ENCODE data around the gene FGF12. TPM values are rescaled to one million over a fixed set of nuclear protein-coding genes. Genes with fewer than 3 reads are reported as not detected.

Gene FGF12
- total and polyA plus RNA-seq, 2 of the 13 experiments (the other 11 are each of a cell fraction or from before 2014, with no cell fraction given): 0.07 TPM; not detected in 1

DNA sequence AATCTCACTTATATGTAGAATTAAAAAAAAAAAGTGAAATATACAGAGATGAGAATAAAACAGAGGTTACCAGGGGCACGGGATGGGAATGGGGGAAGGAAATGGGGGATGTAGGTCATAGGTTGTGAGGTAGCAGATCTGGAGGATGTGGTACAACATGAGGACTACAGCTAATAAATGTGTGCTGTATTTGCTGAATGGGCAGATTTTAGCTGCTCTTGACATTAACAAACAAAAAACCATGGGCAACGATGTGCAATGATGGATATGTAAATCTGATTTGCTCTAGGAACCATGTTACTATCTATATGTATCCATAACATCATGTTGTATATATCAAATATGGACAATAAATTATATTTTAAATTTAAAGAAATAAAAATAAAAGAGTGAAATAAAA lies 87.4 kb downstream of the FGF12 start:
- Histone ChIP-seq H3K4me1 (ENCODE audit: insufficient read depth, low read length) (no peaks in the 10 kb centered on the region), H2AFZ (ENCODE audit: low read length) (no peak overlapping the region), H3K27me3 (ENCODE audit: control insufficient read depth in 1 of 2, insufficient read depth in 2 of 2, low read length in 2 of 2) (no peaks in the 10 kb centered on the region), H3K36me3 (replicated peaks in 1 of 2; ENCODE audit: control insufficient read depth in 1 of 2, insufficient read depth in 2 of 2, low read length in 2 of 2) (no peaks in the 10 kb centered on the region), H3K79me2 (ENCODE audit: insufficient read depth, low read length) (no peaks in the 10 kb centered on the region), H3K27ac (ENCODE audit: extremely low read length, insufficient read depth, low read length) (no peak overlapping the region), H3K9me3 (ENCODE audit: low read length) (no peaks in the 10 kb centered on the region), H3K9ac (ENCODE audit: insufficient read depth, low read depth, low read length) (no peak overlapping the region), H3K4me3 (replicated peaks in 1 of 3; ENCODE audit: insufficient read depth in 1 of 3, low read depth in 2 of 3, low read length in 3 of 3) (no peak overlapping the region), H4K20me1 (ENCODE audit: insufficient read depth, low read length) (no peaks in the 10 kb centered on the region), H3K4me2 (ENCODE audit: low read depth, low read length) (no peak overlapping the region)
- DNase-seq (ENCODE audit: low spot score): no peak
- intact Hi-C loops (cut with micrococcal nuclease; ENCODE audit: unreplicated experiment) (no loop called here), in situ Hi-C loops (cut with HindIII; ENCODE audit: extremely low pct_ligation_motif_present, low pct_unique_long_range_greater_than_20kb) (no loop called here)
- ChIA-PET CTCF (ENCODE audit: low intra/inter-chr PET ratio, low total read pairs) (no interaction called here), POLR2A (no interaction called here)
- no peak for FAIRE-seq
- no peak for ATAC-seq
- peak; percentile 93 for TF ChIP-seq MAFF (IDR thresholded peaks at IDR 0.05; ENCODE audit: low read depth, low read length)
- TF ChIP-seq ZFP90 (CRISPR knock-in tag; IDR thresholded peaks at IDR 0.05; ENCODE audit: borderline replicate concordance): no peak
- TF ChIP-seq NFE2L2 (IDR thresholded peaks at IDR 0.05; ENCODE audit: low read length): no peak
- TF ChIP-seq MAFK (conservative IDR thresholded peaks at IDR 0.05 in 1 of 2, IDR thresholded peaks at IDR 0.05 in 1 of 2; ENCODE audit: low read length in 2 of 2): peak; percentile 94 to 95
- no peak for TF ChIP-seq ZNF644 (CRISPR knock-in tag; IDR thresholded peaks at IDR 0.05; ENCODE audit: low read depth)
- no peak for TF ChIP-seq RFX5 (IDR thresholded peaks at IDR 0.05; ENCODE audit: low read depth, low read length)
- no peak for TF ChIP-seq GZF1 (CRISPR knock-in tag; IDR thresholded peaks at IDR 0.05)
- no peak for TF ChIP-seq ZMYM4 (CRISPR knock-in tag; IDR thresholded peaks at IDR 0.05)
- no TSS peak for BruUV-seq (replicated peaks)
- 4% methylated on average over 2 of the region's 2 CpGs for WGBS (ENCODE audit: low lambda C conversion rate)

DNA sequence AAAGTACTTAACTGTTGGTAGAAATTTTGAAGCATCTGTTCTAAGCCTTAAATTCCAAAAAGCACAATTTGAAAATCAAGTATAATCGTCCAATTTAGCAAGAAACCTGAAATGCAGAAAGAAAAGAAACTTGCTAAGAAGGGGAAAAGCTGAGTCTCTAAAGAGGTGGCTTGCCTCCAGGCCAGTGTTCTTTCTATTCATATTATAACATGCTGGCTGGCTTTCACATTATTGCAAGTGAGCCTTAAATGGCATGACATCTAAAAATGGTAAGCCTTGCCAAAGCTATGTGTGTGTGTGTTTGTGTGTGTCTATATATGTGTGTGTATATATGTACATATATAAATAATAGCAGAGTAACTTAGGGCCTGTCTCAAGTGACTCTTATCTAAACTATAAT lies 89.5 kb downstream of the FGF12 start:
- intact Hi-C loops (cut with micrococcal nuclease; ENCODE audit: unreplicated experiment): no loop called here
- FAIRE-seq: no peak
- Histone ChIP-seq H3K27me3 (ENCODE audit: control insufficient read depth in 1 of 2, insufficient read depth in 2 of 2, low read length in 2 of 2) (no peaks in the 10 kb centered on the region), H3K4me2 (ENCODE audit: low read depth, low read length) (no peak overlapping the region), H3K4me1 (ENCODE audit: insufficient read depth, low read length) (no peaks in the 10 kb centered on the region), H3K79me2 (ENCODE audit: insufficient read depth, low read length) (no peaks in the 10 kb centered on the region), H2AFZ (ENCODE audit: low read length) (no peak overlapping the region), H3K27ac (ENCODE audit: extremely low read length, insufficient read depth, low read length) (no peak overlapping the region), H3K4me3 (replicated peaks in 1 of 3; ENCODE audit: insufficient read depth in 1 of 3, low read depth in 2 of 3, low read length in 3 of 3) (no peak overlapping the region), H4K20me1 (ENCODE audit: insufficient read depth, low read length) (no peaks in the 10 kb centered on the region), H3K9ac (ENCODE audit: insufficient read depth, low read depth, low read length) (no peak overlapping the region), H3K9me3 (ENCODE audit: low read length) (no peaks in the 10 kb centered on the region), H3K36me3 (replicated peaks in 1 of 2; ENCODE audit: control insufficient read depth in 1 of 2, insufficient read depth in 2 of 2, low read length in 2 of 2) (no peaks in the 10 kb centered on the region)
- POLR2A ChIA-PET: no interaction called here
- ATAC-seq: no peak
- DNase-seq (ENCODE audit: low spot score): no peak
- in situ Hi-C loops (cut with HindIII; ENCODE audit: extremely low pct_ligation_motif_present, low pct_unique_long_range_greater_than_20kb): no loop called here
- BruUV-seq (replicated peaks): no TSS peak
- WGBS (ENCODE audit: low lambda C conversion rate): 4% methylated on average over 1 of the region's 1 CpG
- CTCF ChIA-PET (ENCODE audit: low intra/inter-chr PET ratio, low total read pairs): no interaction called here
- TF ChIP-seq ZEB1 (IDR thresholded peaks at IDR 0.05; ENCODE audit: insufficient replicate concordance, low read depth) (no peak), TRAFD1 (CRISPR knock-in tag; IDR thresholded peaks at IDR 0.05; ENCODE audit: borderline replicate concordance) (no peak), ZNF720 (CRISPR knock-in tag; IDR thresholded peaks at IDR 0.05) (no peak), NR3C1 (CRISPR knock-in tag; IDR thresholded peaks at IDR 0.05) (no peak), ZNF891 (CRISPR knock-in tag; IDR thresholded peaks at IDR 0.05) (no peak), ZNF263 (CRISPR knock-in tag; IDR thresholded peaks at IDR 0.05) (no peak), ATF7 (IDR thresholded peaks at IDR 0.05) (no peak), ATF7 (CRISPR knock-in tag; IDR thresholded peaks at IDR 0.05) (no peak), TCF12 (IDR thresholded peaks at IDR 0.05) (no peak), TCF12 (CRISPR knock-in tag; IDR thresholded peaks at IDR 0.05) (no peak)

Measured in HepG2 (cell line).